GM12878 (cell line): ENCODE data around the gene TNFRSF8. TPM values are rescaled to one million over a fixed set of nuclear protein-coding genes. Genes with fewer than 3 reads are reported as not detected.

Experiments used
- BHLHE40 ChIP-seq, 2 experiments: fragments of 450-650 bp in 1 of 2; IDR thresholded peaks; 2 replicates each; pipeline ENCODE4 v1.6.1; 2011 to 2017; ENCODE audit warnings: low read depth in 2 of 2, borderline replicate concordance in 1 of 2, improper control_type of control experiment in 1 of 2, low read length in 1 of 2, mild to moderate bottlenecking in 1 of 2
- SUPT20H ChIP-seq: IDR thresholded peaks from 2 replicates; pipeline ENCODE4 v1.6.1; 2011; ENCODE audit warnings: low read depth, mild to moderate bottlenecking, low read length, moderate library complexity, borderline replicate concordance; ENCODE audit not compliant: control insufficient read depth
- polyA plus RNA-seq, 11 experiments: library from polyadenylated mRNA; depleted of rRNA in 4 of 11; unstranded in 6 of 11; stranded (reverse) in 5 of 11; fragments of >200 nt; fragmentation: Nextera tagmentation in 4 of 11; fragmentation: Illumina TruSeq in 1 of 11; extraction: Ambion mirVana in 4 of 11; extraction: Trizol in 1 of 11; gene quantifications; 1 replicate in 1 of 11; 2 replicates in 10 of 11; pipeline versions ENCODE4 v1.2.1 to v1.2.3, GENCODE V29; 2011 to 2016; ENCODE audit warnings: inconsistent platforms in 2 of 11, missing spikeins in 2 of 11, low read depth in 1 of 11
- total RNA-seq, 4 experiments: library from RNA; depleted of rRNA in 3 of 4; stranded (reverse); fragments of >200 nt in 3 of 4; fragmentation: Illumina TruSeq in 1 of 4; extraction: Trizol in 1 of 4; gene quantifications; 2 replicates each; pipeline versions ENCODE4 v1.2.1 to v1.2.3, GENCODE V29; 2013 to 2021
- TF ChIP-seq, protein P1 (sequence below): fragments of 450-650 bp; IDR thresholded peaks from 2 replicates; pipeline ENCODE4 v1.6.1; 2016; ENCODE audit warnings: mild to moderate bottlenecking, moderate library complexity, borderline replicate concordance

TNFRSF8 gene
- total and polyA plus RNA-seq, 10 of the 15 experiments (the other 5 are each of a cell fraction or from before 2014, with no cell fraction given): 9.8 to 114 (median 58.8) TPM

DNA sequence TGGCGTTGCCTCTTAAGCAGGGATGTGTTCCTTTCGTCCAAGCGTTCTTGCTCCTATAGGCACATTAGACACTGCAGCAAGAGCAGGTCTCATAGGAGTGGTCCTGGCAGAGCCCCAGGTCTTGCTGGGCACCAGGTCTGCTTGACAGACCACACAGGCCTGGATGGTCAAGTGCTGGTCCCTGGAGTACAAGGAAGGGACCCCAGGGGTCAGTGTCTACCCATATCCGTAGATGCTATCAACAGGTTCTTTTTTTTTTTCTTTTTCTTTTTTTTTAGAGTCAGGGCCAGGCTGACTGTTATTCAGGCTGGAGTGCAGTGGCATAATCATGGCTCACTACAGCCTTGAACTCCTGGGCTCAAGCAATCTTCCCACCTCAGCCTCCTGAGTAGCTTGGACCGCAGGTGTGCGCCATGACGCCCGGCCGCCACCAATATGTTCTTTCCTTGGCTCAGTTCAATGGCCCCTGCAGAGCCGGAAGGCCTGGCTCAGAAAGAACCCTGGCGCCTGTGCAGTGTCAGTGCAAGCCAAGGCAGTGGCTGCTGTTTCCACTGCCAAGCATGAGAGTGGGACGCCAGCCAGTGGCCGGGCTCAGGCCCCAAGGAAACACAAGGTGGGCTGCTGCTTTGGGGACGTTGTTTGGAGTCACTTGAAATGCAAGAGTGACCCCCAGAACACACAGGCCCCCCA, 10.0 kb upstream of the TNFRSF8 start (continued):
- TF ChIP-seq, protein P1, sequence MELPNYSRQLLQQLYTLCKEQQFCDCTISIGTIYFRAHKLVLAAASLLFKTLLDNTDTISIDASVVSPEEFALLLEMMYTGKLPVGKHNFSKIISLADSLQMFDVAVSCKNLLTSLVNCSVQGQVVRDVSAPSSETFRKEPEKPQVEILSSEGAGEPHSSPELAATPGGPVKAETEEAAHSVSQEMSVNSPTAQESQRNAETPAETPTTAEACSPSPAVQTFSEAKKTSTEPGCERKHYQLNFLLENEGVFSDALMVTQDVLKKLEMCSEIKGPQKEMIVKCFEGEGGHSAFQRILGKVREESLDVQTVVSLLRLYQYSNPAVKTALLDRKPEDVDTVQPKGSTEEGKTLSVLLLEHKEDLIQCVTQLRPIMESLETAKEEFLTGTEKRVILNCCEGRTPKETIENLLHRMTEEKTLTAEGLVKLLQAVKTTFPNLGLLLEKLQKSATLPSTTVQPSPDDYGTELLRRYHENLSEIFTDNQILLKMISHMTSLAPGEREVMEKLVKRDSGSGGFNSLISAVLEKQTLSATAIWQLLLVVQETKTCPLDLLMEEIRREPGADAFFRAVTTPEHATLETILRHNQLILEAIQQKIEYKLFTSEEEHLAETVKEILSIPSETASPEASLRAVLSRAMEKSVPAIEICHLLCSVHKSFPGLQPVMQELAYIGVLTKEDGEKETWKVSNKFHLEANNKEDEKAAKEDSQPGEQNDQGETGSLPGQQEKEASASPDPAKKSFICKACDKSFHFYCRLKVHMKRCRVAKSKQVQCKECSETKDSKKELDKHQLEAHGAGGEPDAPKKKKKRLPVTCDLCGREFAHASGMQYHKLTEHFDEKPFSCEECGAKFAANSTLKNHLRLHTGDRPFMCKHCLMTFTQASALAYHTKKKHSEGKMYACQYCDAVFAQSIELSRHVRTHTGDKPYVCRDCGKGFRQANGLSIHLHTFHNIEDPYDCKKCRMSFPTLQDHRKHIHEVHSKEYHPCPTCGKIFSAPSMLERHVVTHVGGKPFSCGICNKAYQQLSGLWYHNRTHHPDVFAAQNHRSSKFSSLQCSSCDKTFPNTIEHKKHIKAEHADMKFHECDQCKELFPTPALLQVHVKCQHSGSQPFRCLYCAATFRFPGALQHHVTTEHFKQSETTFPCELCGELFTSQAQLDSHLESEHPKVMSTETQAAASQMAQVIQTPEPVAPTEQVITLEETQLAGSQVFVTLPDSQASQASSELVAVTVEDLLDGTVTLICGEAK: no peak
- TF ChIP-seq BHLHE40 (IDR thresholded peaks at IDR 0.05; ENCODE audit: borderline replicate concordance in 1 of 2, low read depth in 2 of 2, low read length in 1 of 2): no peak
- no peak for TF ChIP-seq SUPT20H
- TF ChIP-seq, all 136 proteins: peak for 6
